DOHH2 (cell line): ENCODE data around the gene FAM131C.

ENCODE experiments used
- CTCF ChIP-seq: fragments of 200-600 bp; sonication (generic); IDR thresholded peaks from one replicate; pipeline ENCODE4 v1.5.1; 2014; ENCODE audit warnings: antibody characterized with exemption, mild to moderate bottlenecking, low read depth, low read length; ENCODE audit not compliant: poor library complexity, severe bottlenecking
- EZH2phosphoT487 ChIP-seq: fragments of 200-600 bp; sonication (generic); IDR thresholded peaks from 2 replicates; pipeline ENCODE4 v1.6.1; 2017; ENCODE audit warnings: borderline replicate concordance, mild to moderate bottlenecking, antibody characterized with exemption, low read length, moderate library complexity, mixed read lengths

GRCh38 chr1:16112596-16113555, 39.4 kb upstream of the FAM131C start:
- TF ChIP-seq CTCF (no peak), EZH2phosphoT487 (no peak)
